GM19467 (cell line): ENCODE results near the gene SEZ6L2.

ENCODE experiments used
- ATAC-seq: cut with Tn5 transposase; IDR thresholded peaks from one replicate; pipeline ENCODE4 v1.9.1; 2021; ENCODE audit warnings: mild to moderate bottlenecking, moderate library complexity; ENCODE audit not compliant: unreplicated experiment

Gene SEZ6L2

DNA sequence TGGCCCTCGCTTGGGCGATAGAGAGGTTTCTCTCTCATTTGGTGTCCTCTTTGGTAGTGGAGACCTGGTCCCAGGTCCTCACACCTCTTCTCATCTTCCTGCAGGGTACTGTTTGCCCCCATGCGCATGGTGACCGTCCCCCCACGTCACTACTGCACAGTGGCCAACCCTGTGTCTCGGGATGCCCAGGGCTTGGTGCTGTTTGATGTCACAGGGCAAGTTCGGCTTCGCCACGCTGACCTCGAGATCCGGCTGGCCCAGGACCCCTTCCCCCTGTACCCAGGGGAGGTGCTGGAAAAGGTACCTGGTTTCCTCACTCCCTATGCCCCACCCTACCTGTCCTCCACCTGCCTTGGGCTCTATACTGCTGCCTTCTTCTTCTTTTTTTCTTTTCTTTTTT lies 68.6 kb downstream of the SEZ6L2 start:
- ATAC-seq = no peak

- ATAC-seq = no peak
Observed at GRCh38 chr16:29826342-29826695, 73.0 kb downstream of the SEZ6L2 start.

- no peak for ATAC-seq
Observed at GRCh38 chr16:29825145-29826044, 74.0 kb downstream of the SEZ6L2 start.

DNA sequence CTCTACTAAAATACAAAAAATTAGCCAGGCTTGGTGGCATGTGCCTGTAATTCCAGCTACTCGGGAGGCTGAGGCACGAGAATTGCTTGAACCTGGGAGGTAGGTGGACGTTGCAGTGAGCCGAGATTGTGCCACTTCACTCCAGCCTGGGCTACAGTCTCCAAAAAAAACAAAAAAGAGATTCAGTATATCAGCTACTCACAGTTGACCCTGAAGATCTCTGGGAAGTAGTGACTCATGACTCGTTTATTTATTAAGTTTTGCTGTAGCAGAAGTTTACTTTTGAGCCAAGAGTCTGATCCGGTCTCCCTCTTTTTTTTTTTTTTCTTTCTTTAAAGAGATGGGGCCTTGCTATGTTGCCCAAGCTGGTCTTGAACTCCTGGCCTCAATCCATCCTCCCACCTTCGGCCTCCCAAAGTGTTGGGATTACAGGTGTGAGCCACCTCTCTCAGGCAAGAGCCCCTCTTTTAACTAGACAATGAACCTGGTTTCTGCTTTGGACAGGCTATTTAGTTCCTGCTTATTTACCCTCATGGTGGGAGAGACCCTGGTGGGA lies 74.7 kb downstream of the SEZ6L2 start:
- ATAC-seq = no peak

- ATAC-seq = no peak
Observed at GRCh38 chr16:29821643-29822115, 77.7 kb downstream of the SEZ6L2 start.
